Measurements from ENCODE around the gene ZNF783. TPM values are rescaled to one million over a fixed set of nuclear protein-coding genes. Genes with fewer than 3 reads are reported as not detected.

Gene ZNF783
- total RNA-seq, 1 experiment from 2014 or later, result 9.9 TPM

DNA sequence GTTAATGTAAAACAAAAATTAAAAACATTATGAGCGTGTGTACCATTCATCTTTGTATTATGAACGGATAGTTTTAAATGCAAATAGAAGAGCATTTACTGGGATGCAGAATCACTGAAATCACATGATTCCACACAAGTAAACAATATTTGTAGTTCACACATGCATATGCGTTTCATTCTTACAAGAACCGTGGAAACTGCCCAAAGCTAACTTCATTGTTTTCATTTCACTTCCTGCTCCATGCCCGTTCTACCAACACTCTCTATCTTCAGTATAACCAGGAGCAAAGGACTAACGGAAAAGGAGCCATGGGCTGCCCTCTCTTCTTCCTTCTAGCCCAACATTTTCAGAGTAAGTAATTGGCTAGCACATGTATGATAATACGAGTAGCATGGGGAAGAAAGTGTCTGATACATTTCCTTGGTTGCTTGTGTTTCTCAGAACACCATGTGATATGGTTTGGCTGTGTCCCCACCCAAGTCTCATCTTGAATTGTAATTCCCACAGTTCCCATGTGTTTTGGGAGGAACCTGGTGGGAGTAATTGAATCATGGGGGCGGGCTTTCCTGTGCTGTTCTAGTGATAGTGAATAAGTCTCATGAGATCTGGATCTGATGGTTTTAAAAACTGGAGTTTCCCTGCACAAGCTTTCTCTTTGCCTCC lies 38.8 kb downstream of the ZNF783 start:
- Mint-ChIP-seq H3K36me3 (no peaks in the 10 kb centered on the region; the same call in 1 of the 2 replicates), H3K4me1 (peaks cover 14% of the 10 kb centered on the region), H3K4me3 (no peak overlapping the region), H3K9me3 (peaks cover 25% of the 10 kb centered on the region), H3K27me3 (ENCODE audit: low read depth) (peaks cover 5% of the 10 kb centered on the region; the same call in 1 of the 2 replicates), H3K27ac (no peak overlapping the region)
- ATAC-seq (no peak), DNase-seq (ENCODE audit: low spot score) (no peak)
- ChIA-PET POLR2A (no interaction called here), CTCF (no interaction called here)
- TF ChIP-seq, protein P1, sequence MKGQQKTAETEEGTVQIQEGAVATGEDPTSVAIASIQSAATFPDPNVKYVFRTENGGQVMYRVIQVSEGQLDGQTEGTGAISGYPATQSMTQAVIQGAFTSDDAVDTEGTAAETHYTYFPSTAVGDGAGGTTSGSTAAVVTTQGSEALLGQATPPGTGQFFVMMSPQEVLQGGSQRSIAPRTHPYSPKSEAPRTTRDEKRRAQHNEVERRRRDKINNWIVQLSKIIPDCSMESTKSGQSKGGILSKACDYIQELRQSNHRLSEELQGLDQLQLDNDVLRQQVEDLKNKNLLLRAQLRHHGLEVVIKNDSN (CRISPR knock-in tag; IDR thresholded peaks at IDR 0.05), result no peak
- TF ChIP-seq JAZF1 (CRISPR knock-in tag; IDR thresholded peaks at IDR 0.05) (no peak), HMGA2 (CRISPR knock-in tag; IDR thresholded peaks at IDR 0.05) (no peak), CREM (CRISPR knock-in tag; IDR thresholded peaks at IDR 0.05) (no peak), NR3C1 (CRISPR knock-in tag; conservative IDR thresholded peaks at IDR 0.05; ENCODE audit: low read depth) (no peak)
- TF ChIP-seq, protein P2, sequence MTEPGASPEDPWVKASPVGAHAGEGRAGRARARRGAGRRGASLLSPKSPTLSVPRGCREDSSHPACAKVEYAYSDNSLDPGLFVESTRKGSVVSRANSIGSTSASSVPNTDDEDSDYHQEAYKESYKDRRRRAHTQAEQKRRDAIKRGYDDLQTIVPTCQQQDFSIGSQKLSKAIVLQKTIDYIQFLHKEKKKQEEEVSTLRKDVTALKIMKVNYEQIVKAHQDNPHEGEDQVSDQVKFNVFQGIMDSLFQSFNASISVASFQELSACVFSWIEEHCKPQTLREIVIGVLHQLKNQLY (CRISPR knock-in tag; IDR thresholded peaks at IDR 0.05), result no peak
- TF ChIP-seq, protein P3, sequence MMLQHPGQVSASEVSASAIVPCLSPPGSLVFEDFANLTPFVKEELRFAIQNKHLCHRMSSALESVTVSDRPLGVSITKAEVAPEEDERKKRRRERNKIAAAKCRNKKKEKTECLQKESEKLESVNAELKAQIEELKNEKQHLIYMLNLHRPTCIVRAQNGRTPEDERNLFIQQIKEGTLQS (CRISPR knock-in tag; conservative IDR thresholded peaks at IDR 0.05), result no peak
- TF ChIP-seq, protein P4, sequence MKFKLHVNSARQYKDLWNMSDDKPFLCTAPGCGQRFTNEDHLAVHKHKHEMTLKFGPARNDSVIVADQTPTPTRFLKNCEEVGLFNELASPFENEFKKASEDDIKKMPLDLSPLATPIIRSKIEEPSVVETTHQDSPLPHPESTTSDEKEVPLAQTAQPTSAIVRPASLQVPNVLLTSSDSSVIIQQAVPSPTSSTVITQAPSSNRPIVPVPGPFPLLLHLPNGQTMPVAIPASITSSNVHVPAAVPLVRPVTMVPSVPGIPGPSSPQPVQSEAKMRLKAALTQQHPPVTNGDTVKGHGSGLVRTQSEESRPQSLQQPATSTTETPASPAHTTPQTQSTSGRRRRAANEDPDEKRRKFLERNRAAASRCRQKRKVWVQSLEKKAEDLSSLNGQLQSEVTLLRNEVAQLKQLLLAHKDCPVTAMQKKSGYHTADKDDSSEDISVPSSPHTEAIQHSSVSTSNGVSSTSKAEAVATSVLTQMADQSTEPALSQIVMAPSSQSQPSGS (CRISPR knock-in tag; IDR thresholded peaks at IDR 0.05; ENCODE audit: borderline replicate concordance, low read depth), result no peak
- TF ChIP-seq, protein P5, sequence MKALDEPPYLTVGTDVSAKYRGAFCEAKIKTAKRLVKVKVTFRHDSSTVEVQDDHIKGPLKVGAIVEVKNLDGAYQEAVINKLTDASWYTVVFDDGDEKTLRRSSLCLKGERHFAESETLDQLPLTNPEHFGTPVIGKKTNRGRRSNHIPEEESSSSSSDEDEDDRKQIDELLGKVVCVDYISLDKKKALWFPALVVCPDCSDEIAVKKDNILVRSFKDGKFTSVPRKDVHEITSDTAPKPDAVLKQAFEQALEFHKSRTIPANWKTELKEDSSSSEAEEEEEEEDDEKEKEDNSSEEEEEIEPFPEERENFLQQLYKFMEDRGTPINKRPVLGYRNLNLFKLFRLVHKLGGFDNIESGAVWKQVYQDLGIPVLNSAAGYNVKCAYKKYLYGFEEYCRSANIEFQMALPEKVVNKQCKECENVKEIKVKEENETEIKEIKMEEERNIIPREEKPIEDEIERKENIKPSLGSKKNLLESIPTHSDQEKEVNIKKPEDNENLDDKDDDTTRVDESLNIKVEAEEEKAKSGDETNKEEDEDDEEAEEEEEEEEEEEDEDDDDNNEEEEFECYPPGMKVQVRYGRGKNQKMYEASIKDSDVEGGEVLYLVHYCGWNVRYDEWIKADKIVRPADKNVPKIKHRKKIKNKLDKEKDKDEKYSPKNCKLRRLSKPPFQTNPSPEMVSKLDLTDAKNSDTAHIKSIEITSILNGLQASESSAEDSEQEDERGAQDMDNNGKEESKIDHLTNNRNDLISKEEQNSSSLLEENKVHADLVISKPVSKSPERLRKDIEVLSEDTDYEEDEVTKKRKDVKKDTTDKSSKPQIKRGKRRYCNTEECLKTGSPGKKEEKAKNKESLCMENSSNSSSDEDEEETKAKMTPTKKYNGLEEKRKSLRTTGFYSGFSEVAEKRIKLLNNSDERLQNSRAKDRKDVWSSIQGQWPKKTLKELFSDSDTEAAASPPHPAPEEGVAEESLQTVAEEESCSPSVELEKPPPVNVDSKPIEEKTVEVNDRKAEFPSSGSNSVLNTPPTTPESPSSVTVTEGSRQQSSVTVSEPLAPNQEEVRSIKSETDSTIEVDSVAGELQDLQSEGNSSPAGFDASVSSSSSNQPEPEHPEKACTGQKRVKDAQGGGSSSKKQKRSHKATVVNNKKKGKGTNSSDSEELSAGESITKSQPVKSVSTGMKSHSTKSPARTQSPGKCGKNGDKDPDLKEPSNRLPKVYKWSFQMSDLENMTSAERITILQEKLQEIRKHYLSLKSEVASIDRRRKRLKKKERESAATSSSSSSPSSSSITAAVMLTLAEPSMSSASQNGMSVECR (CRISPR knock-in tag; IDR thresholded peaks at IDR 0.05; ENCODE audit: borderline replicate concordance), result no peak

DNA sequence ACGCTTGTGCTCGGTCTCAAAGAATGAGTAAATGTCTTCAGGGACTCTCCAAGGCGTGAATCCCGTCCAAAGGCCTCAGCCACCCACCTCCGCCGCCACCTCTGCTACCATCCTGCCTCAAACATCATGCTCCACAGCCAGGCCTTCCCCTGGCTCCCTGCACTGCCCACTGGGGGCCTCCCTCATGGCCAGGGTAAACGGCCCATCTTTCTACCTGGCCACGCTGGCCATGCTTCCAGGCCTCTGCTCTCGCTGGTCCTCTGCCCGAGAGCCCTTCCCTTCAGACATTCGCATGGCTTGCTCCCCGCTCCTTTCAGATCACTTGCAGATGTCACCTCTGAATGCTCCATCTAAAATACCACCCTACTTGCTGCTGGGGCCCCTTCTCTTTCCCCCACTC lies 40.2 kb downstream of the ZNF783 start:
- CTCF ChIA-PET, result interaction anchor here (1.2 kb wide), 1 partner anchor 16 kb away, joined by 4 read pairs; no protein-coding TSS in a partner anchor
- no peak overlapping the region for H3K4me3 Mint-ChIP-seq

More for the DNA sequence above, 40.2 kb downstream of the ZNF783 start:
- peaks cover 29% of the 10 kb centered on the region for H3K9me3 Mint-ChIP-seq
- no peak overlapping the region for H3K27ac Mint-ChIP-seq
- peaks cover 14% of the 10 kb centered on the region for H3K4me1 Mint-ChIP-seq
- no peak for DNase-seq (ENCODE audit: low spot score)
- peaks cover 8% of the 10 kb centered on the region for H3K27me3 Mint-ChIP-seq (ENCODE audit: low read depth)
- no peaks in the 10 kb centered on the region; the same call in 1 of the 2 replicates for H3K36me3 Mint-ChIP-seq
- TF ChIP-seq PRRX2 (CRISPR knock-in tag; IDR thresholded peaks at IDR 0.05) (no peak), CREB1 (CRISPR knock-in tag; IDR thresholded peaks at IDR 0.05) (no peak), GTF2I (CRISPR knock-in tag; conservative IDR thresholded peaks at IDR 0.05) (no peak), FOXP1 (CRISPR knock-in tag; IDR thresholded peaks at IDR 0.05; ENCODE audit: borderline replicate concordance) (no peak), EMX1 (CRISPR knock-in tag; IDR thresholded peaks at IDR 0.05) (no peak), RORB (CRISPR knock-in tag; IDR thresholded peaks at IDR 0.05) (no peak), HMGA2 (CRISPR knock-in tag; IDR thresholded peaks at IDR 0.05) (no peak), RELA (CRISPR knock-in tag; IDR thresholded peaks at IDR 0.05; ENCODE audit: borderline replicate concordance) (no peak), TEAD1 (CRISPR knock-in tag; IDR thresholded peaks at IDR 0.05) (no peak)
- TF ChIP-seq, protein P1 (CRISPR knock-in tag; IDR thresholded peaks at IDR 0.05), result no peak
- TF ChIP-seq, protein P6, sequence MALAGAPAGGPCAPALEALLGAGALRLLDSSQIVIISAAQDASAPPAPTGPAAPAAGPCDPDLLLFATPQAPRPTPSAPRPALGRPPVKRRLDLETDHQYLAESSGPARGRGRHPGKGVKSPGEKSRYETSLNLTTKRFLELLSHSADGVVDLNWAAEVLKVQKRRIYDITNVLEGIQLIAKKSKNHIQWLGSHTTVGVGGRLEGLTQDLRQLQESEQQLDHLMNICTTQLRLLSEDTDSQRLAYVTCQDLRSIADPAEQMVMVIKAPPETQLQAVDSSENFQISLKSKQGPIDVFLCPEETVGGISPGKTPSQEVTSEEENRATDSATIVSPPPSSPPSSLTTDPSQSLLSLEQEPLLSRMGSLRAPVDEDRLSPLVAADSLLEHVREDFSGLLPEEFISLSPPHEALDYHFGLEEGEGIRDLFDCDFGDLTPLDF (CRISPR knock-in tag; IDR thresholded peaks at IDR 0.05), result no peak
- TF ChIP-seq, protein P2 (CRISPR knock-in tag; IDR thresholded peaks at IDR 0.05), result no peak
- POLR2A ChIA-PET, result no interaction called here
- ATAC-seq, result no peak
